DMS153 treated with DMSO at 0.1 percent for 48 hours (cell line): Measurements from ENCODE around the gene ARID4B.
A peak's percentile ranks its signal among the peaks of the same experiment; 100 is the strongest.
"Not testable (repeated sequence)": the region's sequence is repeated elsewhere in the genome, so short reads cannot be mapped to it uniquely, and the experiment has no call there.

Experiments used
- DNase-seq: peaks from one replicate; lab custom pipeline; 2025; ENCODE audit not compliant: unreplicated experiment; lab: John Stamatoyannopoulos, UW

ARID4B gene

DNA sequence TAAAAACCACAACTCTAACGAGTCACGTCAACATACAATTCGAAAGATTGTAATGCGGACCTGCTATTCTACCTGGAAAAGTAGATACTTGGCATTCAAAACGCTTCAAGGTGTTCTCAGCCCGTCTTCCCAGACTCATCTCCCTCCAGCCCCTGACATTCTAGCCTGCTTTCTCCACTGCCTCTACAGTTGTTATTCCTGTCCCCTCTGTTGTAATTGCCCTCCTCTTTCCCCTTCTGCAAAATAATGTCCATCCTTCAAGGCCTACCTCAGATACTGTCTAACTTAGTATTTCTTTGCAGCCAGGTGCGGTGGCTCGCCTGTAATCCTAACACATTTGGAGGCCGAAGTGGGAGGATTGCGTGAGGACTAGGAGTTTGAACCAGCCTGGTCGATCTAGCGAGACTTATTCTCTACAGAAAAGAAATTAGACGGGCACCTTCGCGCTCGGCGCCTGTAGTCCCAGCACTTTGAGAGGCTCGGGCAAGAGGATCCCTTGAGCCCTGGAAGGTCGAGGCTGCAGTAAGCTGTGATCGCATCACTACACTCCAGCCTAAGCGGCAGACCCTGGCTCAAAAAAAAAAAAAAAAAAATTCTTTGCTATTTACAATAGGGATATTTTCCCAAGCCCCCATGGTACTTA lies 166.2 kb downstream of the ARID4B start:
- DNase-seq = no peak

DNA sequence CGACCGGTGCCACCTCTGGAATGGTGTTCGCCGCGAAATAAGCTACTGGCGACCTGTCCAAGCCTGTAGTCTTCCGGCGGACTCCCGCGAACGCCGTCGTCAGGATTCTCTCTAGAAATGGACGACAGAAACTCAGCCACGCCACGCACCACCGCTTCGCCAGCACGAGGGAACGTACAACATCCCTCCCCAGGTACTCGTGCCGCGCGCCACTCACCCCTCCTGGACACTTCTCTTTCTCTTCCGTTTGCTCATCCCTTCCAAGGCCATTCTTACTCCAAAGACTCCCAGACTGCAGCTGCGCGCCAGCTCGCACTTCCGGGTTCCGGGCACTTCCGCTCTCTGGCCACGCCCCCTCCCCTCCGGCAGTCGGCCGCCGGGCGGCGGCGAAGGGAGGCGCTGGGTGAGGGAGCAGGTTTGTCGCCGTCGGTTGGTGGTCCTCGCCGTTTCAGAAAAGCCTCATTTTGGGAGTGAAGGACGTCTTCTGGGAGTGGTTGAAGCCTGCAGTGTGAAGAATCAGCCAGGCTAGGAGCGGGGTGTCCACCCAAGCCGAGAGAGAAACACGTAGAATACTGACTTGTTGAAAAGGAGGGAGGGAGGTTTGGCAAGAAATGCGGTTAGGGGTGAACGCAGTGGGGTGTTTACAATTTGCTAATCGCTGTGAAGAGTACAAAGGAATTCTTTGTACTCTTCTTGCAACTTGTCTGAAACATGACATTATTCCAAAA lies 166.9 kb downstream of the ARID4B start, which contains the start of gene RBM34:
Gene RBM34 (minus strand): TSS at position 294 of the 728 bp plus-strand sequence. CDS start 24 bp downstream, at position 270.
- DNase-seq = peak; percentile 15

DNA sequence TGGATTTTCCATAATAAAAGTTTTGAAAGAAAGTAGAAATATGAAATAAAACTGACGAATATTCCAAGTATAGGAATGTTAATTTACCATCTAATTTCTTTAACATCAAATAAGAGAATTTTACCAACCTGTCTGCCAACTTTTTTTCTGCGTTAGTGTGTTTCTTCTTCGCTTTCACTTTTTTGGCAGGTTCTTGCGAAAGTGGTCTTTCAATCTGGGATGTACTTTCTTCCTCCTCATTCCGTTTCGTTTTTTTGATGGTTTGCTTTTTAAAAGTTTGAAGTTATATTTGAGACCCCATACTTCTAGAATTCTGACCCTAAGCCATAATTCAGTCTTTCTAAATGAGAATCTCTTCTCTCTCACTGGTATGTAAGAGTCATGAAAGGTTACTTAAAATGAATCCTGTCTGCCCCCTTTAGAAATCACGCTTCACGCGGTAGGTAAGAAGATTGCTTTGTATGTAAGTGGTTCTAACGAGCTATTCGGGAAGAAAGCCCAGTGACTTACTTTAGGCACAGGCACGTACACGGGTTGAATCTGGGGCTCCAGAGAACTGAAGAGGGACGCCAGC lies 167.5 kb downstream of the ARID4B start:
- DNase-seq = no peak

DNA sequence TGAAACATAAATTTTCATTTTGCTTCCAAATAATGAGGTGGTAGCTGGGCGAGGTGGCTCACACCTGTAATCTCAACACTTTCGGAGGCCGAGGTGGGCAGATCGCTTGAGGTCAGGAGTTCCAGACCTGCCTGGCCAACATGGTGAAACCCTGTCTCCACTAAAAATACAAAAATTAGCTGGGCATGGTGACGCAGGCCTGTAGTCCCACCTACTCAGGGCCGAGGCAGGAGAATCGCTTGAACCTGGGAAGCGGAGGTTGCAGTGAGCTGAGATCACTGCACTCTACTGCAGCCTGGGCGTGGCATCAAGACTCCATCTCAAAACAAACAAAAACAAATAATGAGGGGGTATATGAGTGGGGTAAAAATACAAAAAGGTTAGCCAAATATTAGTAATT lies 168.0 kb downstream of the ARID4B start:
- not testable (repeated sequence) for DNase-seq

DNA sequence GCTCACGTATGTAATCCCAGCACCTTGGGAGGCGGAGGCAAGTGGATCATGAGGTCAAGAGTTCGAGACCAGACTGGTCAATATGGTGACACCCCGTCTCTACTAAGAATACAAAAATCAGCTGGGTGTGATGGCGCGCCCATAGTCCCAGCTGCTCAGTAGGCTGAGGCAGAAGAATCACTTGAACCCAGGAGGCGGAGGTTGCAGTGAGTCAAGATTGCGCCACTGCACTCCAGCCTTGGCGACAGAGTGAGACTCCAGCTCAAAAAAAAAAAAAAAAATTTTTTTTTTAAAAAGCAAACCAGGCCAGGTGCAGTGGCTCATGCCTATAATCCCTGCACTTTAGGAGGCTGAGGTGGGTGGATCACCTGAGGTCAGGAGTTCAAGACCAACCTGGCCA lies 168.7 kb downstream of the ARID4B start:
- not testable (repeated sequence) for DNase-seq

DNA sequence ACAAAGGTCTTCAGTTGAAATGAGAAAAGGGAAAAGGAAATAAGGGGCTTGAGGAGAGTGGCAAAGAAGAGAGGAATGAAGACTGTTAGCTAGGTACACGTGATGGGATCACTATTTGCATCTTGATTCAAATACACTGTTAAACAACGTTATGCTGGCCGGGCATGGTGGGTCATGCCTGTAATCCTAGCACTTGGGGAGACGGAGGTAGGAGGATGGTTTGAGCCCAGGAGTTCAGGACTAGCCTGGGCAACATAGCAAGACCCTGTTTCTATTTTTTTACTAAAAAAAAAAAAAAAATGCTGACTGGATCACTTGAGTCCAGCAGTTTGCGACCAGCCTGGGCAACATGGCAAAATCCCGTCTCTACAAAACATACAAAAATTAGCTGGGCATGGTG lies 169.3 kb downstream of the ARID4B start:
- no peak for DNase-seq

DNA sequence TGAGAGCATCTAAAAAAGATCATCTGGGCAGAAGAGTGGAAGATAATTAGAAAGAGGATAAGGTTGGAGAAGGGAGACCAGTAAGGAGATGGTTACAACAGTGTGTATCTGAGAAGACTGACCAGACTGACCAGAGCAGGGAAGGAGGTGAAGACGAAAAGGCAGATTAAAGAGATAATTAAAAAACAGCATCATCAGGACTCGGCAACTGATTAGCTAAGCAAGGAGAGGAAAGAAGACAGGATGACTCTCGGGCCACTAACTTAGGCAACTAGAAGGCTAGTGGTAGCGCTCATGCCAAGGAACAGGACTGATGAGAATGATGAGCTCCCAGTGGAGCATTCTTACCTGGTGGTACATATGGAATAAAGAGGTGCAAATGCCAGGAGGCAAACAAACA lies 170.8 kb downstream of the ARID4B start:
- DNase-seq = no peak

DNA sequence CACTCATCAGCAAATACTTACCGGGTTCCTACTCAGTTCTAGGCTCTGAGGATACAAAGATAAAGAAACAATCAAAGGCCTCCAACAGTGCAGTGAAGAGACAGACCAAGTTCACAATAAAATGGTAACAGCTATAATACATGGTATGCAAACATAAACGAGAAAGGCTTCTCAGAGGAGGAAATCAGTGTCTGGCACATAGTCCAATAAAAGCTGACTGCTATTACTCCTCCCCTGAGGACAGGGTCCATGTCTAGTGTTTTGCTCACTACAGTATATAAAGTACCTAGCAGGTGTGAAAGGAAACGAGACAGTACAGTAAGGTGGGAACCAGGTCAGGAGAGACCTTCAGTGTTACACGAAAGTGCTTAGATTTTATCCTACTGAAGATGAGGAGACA lies 171.2 kb downstream of the ARID4B start:
- DNase-seq = no peak

DNA sequence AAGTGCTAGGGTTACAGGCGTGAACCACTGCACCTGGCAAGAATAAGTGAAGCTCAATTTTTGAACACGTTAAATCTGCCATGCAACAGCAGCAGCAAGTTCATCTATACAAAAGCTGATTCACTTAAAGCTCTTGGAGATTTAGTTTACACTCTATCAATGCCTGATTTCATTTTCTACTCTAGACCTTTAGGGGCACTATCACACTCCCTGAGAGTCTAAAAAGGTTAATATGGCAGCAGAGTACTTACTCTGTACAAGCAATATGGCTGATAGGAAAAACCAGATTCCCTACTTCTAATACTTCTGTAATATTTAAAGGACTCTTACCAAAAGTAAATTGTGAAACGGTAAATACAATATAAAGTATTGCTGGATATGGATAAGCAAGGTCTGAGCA lies 171.7 kb downstream of the ARID4B start:
- no peak for DNase-seq

DNA sequence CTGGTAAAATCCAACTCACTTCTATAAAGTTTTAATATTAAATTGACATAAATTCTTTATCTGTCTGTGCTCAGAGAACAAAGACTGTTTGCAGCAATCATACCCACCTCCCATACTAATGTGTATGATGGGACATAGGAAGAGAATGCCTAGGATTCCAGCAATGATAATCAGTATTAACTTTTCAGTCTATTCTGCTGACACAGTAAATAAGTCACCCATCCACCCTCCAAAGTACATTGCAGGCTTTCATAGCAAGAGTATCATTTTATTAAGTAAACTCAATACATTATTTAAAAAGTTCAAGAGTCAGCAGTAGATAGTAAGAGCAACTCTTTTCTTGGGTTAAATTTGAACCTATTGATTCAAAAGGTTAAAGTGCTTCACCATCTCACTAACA lies 175.7 kb downstream of the ARID4B start:
- no peak for DNase-seq

GRCh38 chr1:235151033-235151432 lies 176.9 kb downstream of the ARID4B start:
- DNase-seq = no peak

DNA sequence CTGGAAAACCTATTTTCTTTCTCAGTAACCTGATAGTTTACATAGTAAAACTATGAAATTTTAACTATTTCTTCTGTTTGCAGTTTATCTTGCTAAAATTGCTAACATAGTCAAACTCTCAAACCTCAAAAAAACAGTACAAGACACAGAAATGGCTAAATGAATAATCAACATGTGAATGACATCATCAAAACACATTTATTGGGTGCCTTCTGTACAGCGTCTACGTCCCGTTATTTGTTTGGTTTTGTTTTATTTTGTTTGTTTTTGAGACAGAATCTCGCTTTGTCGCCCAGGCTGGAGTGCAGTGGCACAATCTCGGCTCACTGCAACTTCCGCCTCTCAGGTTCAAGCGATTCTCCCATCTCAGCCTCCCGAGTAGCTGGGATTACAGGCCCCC lies 178.2 kb downstream of the ARID4B start:
- DNase-seq = no peak

DNA sequence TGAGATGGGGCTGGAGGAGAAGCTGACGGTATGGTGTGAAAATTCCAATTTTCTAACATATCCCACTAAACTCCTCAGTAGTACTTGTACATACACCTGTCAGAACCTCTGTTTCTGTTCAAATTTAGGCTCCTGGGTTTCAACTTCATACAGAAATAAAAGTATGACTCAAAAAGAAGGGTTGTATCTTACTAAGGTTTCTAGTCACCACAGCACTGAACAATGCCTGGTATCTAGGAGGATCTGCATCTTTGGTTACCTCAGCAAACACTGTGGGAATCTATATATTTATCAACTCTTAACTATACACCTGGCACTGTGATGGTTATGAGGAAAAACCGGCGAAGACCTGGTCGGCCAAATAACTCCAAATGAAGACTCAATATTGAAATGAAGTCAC lies 180.7 kb downstream of the ARID4B start:
- no peak for DNase-seq

GRCh38 chr1:235145639-235146038 lies 182.3 kb downstream of the ARID4B start:
- no peak for DNase-seq

DNA sequence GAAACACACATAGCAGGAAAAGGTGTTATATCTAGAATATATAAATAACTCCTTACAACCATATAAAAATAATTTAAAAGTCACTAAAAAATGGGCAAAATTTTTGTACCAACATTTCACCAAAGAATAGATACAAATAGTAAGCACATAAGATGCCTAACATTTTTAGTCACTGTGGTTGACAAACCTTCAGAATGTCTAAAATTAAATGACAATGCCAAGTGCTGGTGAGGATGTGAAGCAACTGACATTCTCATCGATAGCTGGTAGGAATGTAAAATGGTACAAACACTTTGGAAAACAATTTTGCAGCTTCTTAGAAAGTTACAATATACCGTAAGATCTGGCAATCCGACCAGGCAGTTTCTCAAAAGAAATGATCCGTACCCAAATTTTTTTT lies 185.0 kb downstream of the ARID4B start:
- DNase-seq = no peak

- DNase-seq = no peak
Observed at GRCh38 chr1:235139315-235139714, 188.7 kb downstream of the ARID4B start.

- DNase-seq = no peak
Observed at GRCh38 chr1:235138821-235139220, 189.2 kb downstream of the ARID4B start.

GRCh38 chr1:235136111-235136510 lies 191.9 kb downstream of the ARID4B start:
- no peak for DNase-seq

DNA sequence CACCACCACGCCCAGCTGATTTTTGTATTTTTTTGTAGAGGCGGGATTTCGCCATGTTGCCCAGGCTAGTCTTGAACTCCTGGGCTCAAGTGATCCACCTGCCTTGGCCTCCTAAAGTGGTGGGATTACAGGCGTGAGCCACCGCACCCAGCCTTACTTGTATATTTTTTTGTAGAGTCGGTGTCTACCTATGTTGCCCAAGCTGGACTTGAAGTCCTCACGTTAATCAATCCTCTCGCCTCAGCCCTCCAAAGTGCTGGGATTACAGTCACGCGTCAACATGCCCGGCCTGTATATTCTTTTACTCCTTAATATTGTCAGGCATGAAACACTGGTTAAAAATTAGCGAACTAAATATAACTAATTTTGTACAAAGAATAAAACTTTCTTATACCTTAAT lies 193.8 kb downstream of the ARID4B start:
- no peak for DNase-seq

- no peak for DNase-seq
Observed at GRCh38 chr1:235133086-235133485, 194.9 kb downstream of the ARID4B start.

- DNase-seq = no peak
Observed at GRCh38 chr1:235131961-235132360, 196.0 kb downstream of the ARID4B start.

DNA sequence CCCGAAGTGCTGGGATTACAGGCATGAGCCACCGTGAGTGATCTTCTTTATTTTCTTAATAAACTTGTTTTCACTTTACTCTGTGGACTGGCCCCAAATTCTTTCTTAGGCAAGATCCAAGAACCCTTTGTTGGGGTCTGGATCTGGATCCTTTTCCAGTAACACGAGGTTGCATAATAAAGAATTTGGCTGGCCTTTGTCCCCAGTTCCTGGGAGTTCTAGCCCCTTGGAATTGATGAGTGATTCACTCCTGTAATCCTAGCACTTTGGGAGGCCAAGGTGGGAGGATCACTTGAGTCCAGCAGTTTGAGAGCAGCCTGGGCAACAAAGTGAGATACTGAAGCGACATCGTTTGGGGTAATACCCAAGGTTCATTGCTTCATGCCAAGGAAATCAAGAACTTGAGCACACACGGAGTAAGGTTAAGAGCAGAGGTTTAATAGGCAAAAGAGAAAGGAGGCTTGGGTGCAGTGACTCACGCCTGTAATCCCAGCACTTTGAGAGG lies 197.2 kb downstream of the ARID4B start:
- no peak for DNase-seq
